ENCODE data around the gene MYBPHL.
A peak's percentile ranks its signal among the peaks of the same experiment; 100 is the strongest.

Gene MYBPHL

DNA sequence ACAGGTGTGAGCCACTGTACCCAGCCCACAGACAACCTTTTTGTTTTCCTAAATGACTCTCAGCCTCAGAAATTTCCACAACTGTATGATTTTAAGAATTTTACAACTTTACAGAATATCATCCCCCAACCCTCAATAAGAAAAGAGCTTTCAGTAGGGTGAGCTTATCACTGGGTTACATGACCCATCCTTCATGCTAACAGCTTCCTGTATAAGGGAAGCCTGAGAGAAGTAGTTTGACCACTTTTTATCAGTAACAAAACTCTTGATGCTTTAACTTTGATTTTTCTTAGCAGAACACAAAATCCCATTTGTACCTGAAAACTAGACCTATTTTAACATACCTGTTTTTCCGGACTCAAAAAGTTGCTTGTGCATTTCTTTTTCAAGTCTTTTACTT is 9.7 kb upstream of the MYBPHL start:
- no peak for TF ChIP-seq GATA2 (IDR thresholded peaks at IDR 0.05; ENCODE audit: low read depth, low read length)
- no peak for TF ChIP-seq GATA3 (IDR thresholded peaks at IDR 0.05; ENCODE audit: low read depth, low read length)

DNA sequence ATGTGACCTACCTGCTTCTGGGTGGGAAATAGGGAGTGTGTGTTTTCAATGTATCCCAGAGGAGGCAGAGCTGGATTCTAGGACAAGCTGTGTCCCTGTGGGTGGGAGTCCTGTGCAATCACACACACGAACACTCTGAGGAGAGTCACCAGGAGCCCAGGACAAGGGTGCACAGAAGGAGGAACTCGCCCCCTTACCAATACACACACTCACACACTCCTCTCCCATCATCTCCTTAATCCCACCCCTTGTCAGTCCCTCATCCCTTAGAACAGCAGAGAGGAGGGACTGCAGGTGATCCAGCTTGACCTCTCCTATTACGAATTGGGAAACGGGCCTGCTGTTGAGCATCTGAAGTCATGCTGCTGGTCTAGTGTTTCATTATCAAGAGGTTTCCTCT is 8.5 kb upstream of the MYBPHL start:
- no peak for TF ChIP-seq GATA3 (IDR thresholded peaks at IDR 0.05; ENCODE audit: low read depth, low read length)
- TF ChIP-seq GATA2 (IDR thresholded peaks at IDR 0.05; ENCODE audit: low read depth, low read length): no peak

DNA sequence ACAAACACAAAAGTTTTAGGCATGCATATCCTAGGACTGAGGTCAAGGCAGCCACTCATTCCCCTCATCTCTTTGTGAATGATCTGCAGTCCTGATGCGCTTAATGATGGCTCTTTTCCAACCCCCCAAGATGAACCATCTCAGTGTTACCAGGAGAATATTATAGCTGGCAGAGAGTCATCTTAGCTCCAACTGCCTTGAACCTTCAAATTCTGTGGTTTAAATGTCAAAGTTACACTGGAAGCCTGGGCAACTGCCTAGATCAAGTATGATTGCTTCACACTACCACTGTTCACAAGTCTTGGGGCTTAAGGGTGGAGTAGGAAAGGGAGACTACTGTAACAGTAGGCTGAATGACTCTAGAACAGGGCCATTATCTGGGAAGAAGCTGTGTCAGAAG is 8.0 kb upstream of the MYBPHL start:
- TF ChIP-seq GATA2 (IDR thresholded peaks at IDR 0.05; ENCODE audit: low read depth, low read length) (no peak), GATA3 (IDR thresholded peaks at IDR 0.05; ENCODE audit: low read depth, low read length) (no peak)

DNA sequence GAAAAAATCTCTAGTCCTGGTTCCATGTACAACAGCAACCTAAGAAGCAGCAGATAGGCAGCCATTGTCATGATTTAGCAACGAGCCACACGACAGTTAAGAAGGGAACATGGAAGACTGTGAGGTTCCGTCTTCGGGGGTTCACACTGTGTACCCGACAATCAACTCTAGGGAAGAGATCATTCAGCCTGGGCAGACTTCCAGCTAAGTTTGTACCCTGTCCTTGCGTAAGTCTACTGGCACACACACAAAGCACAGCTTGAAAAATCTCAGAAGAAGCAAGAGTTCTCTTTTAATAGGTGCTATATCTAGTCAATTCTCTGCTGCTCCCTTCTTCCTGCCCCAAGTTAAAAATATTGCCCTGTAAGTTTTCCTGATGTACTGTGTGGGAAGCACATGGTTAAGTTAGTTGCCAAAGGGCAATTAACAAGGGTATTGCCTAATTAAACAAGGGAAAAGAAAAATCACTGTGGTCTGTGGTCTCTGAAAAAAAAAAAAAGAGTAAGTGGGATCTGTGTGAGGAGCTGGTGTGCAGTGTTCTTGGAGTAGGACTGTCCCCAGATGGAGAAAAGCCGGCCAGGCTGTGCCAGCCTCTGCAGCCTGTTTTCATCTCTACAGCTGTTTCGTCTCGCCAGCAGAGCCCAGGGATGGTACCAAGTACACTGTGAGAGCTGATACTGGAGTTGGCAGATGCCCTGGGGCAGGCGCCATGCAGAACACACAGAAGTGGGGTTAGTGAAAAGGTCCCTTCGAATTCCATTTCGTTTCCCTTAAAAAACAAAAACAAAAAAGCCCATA is 6.4 kb upstream of the MYBPHL start:
- no peak for TF ChIP-seq GATA2 (IDR thresholded peaks at IDR 0.05; ENCODE audit: low read depth, low read length)
- no peak for TF ChIP-seq GATA3 (IDR thresholded peaks at IDR 0.05; ENCODE audit: low read depth, low read length)

DNA sequence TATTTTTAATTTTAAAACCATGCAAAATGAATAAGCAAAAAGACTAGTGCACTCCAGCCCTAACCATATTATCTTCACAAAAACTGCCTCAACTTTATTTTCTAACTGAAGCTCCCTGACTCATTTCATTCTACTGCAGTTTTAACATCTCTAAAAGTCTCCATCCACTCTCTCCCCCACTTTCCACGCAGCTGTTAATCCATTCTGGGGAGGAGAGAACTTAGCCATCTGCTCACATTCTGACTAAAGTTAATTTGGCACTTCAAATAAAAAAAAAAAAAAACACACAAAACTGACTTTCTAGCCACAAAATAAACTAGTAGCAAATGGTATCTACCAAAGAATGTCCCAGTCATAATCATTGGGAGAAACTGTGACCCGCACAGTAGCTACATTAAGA is 5.4 kb upstream of the MYBPHL start:
- TF ChIP-seq GATA3 (IDR thresholded peaks at IDR 0.05; ENCODE audit: low read depth, low read length) (no peak), GATA2 (IDR thresholded peaks at IDR 0.05; ENCODE audit: low read depth, low read length) (no peak)

DNA sequence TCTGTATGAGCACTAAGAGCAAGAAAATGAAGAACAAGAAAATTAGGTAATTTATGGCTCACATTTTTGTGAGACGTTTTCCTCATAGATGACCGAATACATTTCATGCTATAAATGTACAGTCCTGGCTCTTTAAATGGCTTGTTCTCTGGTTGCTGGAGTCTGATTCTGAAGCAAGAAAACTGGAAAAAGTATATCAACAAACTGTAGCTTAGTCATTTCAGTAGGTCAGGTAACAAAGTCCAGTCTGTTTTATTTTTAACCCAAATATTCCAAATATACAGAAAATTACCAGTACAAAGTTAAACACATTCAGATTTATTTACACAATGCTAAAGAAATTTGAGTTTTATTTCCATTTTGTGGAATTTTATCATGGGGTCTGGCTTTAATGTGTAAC is 2.5 kb upstream of the MYBPHL start:
- TF ChIP-seq GATA2 (IDR thresholded peaks at IDR 0.05; ENCODE audit: low read depth, low read length) (no peak), GATA3 (IDR thresholded peaks at IDR 0.05; ENCODE audit: low read depth, low read length) (no peak)

DNA sequence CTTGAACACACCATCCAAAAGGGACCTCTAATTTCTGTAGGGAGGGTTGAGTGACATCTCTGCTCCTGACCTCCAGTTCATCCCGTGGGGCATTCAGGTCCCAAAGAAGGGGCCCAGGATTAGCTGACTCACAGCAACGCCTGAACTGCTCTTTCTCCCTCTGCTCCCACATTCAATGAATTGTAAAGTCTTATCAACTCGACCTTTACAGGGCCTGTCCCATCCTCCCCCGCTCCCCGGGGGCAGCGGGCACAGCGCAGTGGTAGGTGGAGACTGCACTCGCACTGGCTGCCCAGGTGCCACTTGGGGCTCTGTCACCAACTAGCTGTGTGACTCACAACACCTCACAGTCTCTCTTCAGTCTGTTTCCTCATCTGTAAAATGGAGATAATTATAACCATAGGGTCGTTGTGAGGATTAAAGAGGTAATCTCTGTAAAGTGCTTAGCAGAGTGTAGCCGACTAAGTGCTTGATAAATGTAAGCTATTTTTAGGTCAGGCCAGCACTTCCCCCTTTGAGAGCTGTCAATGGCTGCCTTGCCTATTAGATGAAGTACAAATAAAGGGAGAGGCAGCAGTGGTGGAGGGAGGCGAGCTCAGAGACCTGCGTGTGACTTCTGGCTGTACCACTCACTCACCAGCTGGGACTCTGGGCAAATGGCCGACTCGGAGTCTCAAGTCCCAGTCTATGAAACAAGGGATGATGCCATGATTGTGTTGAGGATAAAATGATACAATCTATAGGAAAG is 637 bp upstream of the MYBPHL start:
- TF ChIP-seq GATA2 (IDR thresholded peaks at IDR 0.05; ENCODE audit: low read depth, low read length): no peak
- TF ChIP-seq GATA3 (IDR thresholded peaks at IDR 0.05; ENCODE audit: low read depth, low read length): no peak

DNA sequence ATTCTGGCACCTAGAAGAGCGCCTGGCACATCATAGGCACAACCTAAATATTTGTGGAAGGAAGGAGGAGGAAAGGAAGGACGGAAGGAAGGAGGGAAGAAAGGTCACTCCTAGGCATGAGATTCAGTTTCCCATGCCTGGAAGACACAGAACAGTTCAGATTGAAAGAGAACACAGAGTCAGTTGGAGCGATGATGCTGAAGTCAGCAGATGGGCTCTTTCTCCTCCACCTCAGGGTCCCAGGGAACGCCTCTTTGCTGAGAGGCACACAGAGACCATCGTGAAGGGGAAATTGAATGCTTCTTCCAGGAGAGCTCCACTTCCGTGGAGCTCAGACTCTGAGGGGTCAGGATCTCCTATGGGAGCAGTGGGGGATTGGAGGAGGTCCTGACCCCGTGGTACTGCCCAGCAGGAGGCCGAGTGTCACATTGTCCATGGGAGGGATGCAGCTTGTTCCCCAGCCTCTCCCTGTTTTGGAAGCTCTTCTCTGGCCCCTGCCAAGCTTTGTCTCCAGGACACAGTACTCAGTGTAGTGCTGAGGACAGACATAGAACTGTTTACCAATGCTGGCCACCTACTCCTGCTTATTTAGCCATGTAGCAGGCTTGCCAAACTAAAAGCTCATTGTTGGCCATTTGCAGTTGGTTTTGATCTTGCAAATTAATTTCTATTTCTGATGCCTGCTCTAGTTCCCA is 2.4 kb downstream of the MYBPHL start:
- TF ChIP-seq GATA3 (IDR thresholded peaks at IDR 0.05; ENCODE audit: low read depth, low read length) (no peak), GATA2 (IDR thresholded peaks at IDR 0.05; ENCODE audit: low read depth, low read length) (no peak)

DNA sequence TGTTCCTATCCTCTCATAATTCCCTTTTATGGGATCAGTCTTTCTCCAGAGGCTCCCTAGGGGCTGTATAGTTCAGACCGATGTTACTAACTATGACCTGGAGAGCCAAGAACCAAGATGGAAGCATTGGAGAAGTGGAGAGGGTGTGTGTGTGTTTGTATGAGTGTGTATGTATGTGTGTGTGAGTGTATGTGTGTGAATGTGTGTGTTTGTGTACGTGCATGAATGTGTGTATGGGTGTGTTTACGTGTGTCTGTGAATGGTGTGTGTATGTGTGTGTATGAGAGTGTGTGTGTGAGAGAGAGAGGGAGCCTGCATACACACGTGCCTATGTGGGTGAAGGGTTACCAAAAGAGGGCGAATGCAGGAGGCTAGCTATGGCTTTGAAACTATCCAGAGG is 4.9 kb downstream of the MYBPHL start:
- TF ChIP-seq GATA3 (IDR thresholded peaks at IDR 0.05; ENCODE audit: low read depth, low read length) (no peak), GATA2 (IDR thresholded peaks at IDR 0.05; ENCODE audit: low read depth, low read length) (no peak)

DNA sequence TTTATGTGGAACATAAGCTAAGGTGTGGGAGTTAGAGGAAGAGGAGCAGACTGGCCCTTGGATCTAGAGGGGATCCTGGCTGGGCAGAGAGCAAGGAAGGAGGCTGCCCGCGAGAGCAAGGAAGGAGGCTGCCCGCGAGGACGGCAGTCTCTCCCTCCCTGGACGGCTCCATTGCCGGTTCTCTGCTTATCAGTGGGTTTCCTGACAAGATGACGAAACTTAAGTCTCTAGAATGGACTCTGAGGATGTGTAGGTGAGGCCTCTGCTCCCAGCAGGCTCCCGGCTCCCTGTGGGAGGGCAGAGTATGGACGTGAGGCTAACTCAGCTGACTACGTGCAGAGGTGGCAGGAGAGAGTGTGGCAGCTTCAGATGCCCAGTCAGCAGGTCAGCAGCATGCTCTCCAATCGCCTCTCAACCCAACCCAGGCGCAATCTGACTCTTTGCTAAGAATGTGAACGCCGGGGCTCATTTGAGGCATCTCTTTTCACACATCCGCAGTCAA is 6.1 kb downstream of the MYBPHL start:
- TF ChIP-seq GATA2 (IDR thresholded peaks at IDR 0.05; ENCODE audit: low read depth, low read length): no peak
- no peak for TF ChIP-seq GATA3 (IDR thresholded peaks at IDR 0.05; ENCODE audit: low read depth, low read length)

DNA sequence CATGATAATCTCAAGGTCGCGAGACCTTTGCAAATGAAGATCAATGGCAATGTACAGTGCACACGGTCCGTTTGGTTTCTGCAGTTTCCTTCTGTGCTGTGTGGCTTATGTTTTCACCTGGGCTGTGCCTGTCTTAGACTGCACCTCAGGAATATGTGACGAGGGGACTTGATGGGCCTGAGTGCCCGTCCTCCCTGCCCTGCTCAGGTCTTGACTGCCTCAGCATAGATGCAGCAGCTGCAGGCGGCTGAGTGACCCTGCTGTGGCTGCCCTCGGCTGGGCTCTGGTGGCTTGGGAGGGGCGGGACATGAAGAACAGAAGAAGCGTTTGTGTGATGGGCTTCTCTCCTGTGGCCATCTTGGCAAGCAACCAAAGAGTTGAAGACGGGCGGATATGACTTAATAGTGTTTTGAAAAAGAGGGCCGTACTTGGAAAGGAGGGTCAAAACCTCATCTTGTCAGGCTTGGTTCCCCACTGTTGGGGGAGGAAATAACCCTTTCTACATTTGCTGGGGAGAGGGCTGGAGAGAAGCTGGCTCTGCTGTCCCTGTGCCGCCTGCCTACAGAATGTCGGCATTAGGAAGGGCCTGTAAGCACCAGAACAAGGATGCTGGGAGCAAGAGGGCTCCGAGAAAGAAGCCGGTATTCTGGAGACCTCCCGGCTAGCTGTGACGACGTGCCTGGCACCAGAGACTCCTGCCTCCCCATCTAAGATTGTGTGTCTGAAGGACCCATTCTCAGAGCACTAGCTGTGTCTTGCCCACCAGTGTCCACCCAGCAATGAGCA is 7.1 kb downstream of the MYBPHL start:
- TF ChIP-seq GATA2 (IDR thresholded peaks at IDR 0.05; ENCODE audit: low read depth, low read length) (no peak), GATA3 (IDR thresholded peaks at IDR 0.05; ENCODE audit: low read depth, low read length) (no peak)

DNA sequence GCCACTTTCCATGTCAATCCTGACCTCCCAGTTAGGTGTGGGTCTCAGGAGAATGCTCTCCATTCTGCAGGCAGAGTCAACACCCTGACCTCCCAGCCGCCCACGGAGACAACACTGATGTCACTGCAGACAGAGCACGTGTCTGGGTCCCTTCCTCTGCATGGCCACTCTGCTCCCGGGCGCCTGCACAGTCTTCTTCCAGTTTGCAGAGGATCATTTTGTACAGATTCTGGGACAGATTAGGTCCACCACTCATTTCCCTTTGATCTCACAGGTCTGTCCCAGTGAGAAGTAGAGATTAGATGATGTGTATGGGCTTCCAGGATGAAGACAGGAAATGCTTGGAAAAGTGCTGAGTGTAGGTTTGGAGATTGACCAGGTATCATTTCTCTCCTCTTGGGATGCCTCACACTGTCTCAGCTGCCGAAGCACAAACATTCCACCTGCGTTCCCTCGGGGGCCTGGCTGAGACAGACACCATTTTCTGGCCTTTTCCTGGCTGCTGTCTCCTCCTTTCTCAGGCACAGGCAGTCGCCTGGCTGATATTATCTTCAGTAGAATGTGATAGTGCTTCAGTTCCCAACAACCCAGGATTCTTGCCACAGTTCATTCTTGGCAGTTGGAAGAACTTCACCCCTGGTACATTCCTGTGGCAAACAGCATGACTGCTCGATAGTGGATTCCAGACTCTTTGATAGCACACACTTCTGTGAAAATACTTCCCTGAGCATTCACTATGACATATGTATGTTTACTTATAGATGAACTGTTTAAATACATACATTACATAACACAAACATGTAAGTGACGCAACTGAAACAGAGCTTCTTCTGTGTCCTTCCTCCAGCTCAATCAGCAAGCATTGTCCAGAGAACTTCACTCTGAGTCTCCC is 7.9 kb downstream of the MYBPHL start:
- TF ChIP-seq GATA3 (IDR thresholded peaks at IDR 0.05; ENCODE audit: low read depth, low read length): no peak
- peak; percentile 51; the same call in 1 of the 2 replicates for TF ChIP-seq GATA2 (IDR thresholded peaks at IDR 0.05; ENCODE audit: low read depth, low read length)

DNA sequence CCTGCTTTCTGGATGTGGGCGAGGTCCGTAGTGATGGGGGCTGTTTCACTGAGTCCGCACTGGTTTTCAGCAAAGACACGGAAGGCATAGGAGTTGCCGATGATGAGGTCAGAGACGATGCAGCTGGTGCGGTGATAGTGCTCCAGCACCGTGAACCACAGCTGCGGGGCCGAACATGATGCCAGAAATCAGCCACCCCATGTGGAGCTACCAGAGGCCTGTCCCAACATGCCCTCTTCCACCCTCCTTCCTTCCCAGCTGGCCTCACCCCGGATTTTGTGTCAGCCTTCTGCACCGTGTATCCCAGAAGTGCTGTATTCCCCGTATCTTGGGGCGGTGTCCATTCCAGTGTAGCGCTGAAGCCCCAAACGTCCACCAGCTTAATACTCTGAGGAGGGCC is 10.0 kb downstream of the MYBPHL start:
- TF ChIP-seq GATA2 (IDR thresholded peaks at IDR 0.05; ENCODE audit: low read depth, low read length) (no peak), GATA3 (IDR thresholded peaks at IDR 0.05; ENCODE audit: low read depth, low read length) (no peak)

Measured in SH-SY5Y (cell line).